Endothelial cell of umbilical vein (primary cell): ENCODE data around the gene ANKH. TPM values are rescaled to one million over a fixed set of nuclear protein-coding genes. Genes with fewer than 3 reads are reported as not detected.

ENCODE experiments used
- BruUV-seq: library from RNA; stranded (reverse); fragments of 400-500 nt; replicated peaks from 2 replicates; lab custom pipeline; 2021; lab: Mats Ljungman, UMichigan
- CTCF ChIA-PET: fragments of 300-600, 350-600 bp; sonication (Branson Sonifier 250); formaldehyde crosslinking; loops from one replicate; lab custom pipeline; 2021; ENCODE audit warnings: antibody characterized with exemption, inconsistent platforms; lab: Charles Lee
- POLR2A ChIA-PET: fragments of 300-600, 350-600 bp; sonication (Branson Sonifier 250); formaldehyde crosslinking; loops from one replicate; lab custom pipeline; 2021; ENCODE audit warnings: antibody characterized with exemption, inconsistent platforms; lab: Charles Lee
- DNase-seq: peaks from one replicate; pipeline ENCODE4 v3.0.0-alpha.2; 2011; ENCODE audit warnings: low read depth, low spot score
- FAIRE-seq: peaks from 2 replicates; lab custom pipeline; 2011; peaks lifted over from hg19 to GRCh38; lab: Jason Lieb, UNC
- H2AFZ ChIP-seq: 2 replicates; pipeline ENCODE4 v1.6.0; 2012; ENCODE audit warnings: low read depth, low read length, control low read depth, inconsistent platforms
- H3K27ac ChIP-seq: 2 replicates; pipeline ENCODE4 v1.5.1; 2011; ENCODE audit warnings: low read depth, mild to moderate bottlenecking, control low read depth, low read length, moderate library complexity; ENCODE audit not compliant: insufficient read depth
- H3K27me3 ChIP-seq, 2 experiments: 2 replicates each; pipeline versions ENCODE4 v1.6.0 to v1.6.1; 2011; ENCODE audit warnings: low read length in 2 of 2, mixed read lengths in 1 of 2; ENCODE audit not compliant: control insufficient read depth in 2 of 2, insufficient read depth in 2 of 2
- H3K36me3 ChIP-seq, 2 experiments: 2 replicates in 1 of 2; 3 replicates in 1 of 2; pipeline ENCODE4 v1.5.1; 2011; ENCODE audit warnings: low read length in 2 of 2, mild to moderate bottlenecking in 1 of 2, moderate library complexity in 1 of 2; ENCODE audit not compliant: control insufficient read depth in 2 of 2, insufficient read depth in 2 of 2; ENCODE audit errors: extremely low read depth in 1 of 2
- H3K4me1 ChIP-seq: 3 replicates; pipeline ENCODE4 v1.5.1; 2011; ENCODE audit warnings: mild to moderate bottlenecking, low read length; ENCODE audit not compliant: control insufficient read depth, insufficient read depth; ENCODE audit errors: extremely low read depth
- H3K4me2 ChIP-seq: 2 replicates; pipeline ENCODE4 v1.6.1; 2011; ENCODE audit warnings: low read length, control low read depth, mixed read lengths; ENCODE audit not compliant: insufficient read depth
- H3K4me3 ChIP-seq, 3 experiments: fragments of 200-600 bp in 1 of 3; sonication (generic), shearing (Covaris generic) in 1 of 3; replicated peaks in 1 of 3; 2 replicates each; pipeline ENCODE4 v1.5.1; 2011 to 2016; ENCODE audit warnings: control low read depth in 3 of 3, low read length in 3 of 3, mild to moderate bottlenecking in 2 of 3, inconsistent platforms in 1 of 3, low read depth in 1 of 3, moderate library complexity in 1 of 3; ENCODE audit not compliant: insufficient read depth in 1 of 3
- H3K79me2 ChIP-seq: 2 replicates; pipeline ENCODE4 v1.6.0; 2012; ENCODE audit warnings: low read length, inconsistent platforms; ENCODE audit not compliant: control insufficient read depth, insufficient read depth
- H3K9ac ChIP-seq: replicated peaks from 2 replicates; pipeline ENCODE3; 2011; ENCODE audit warnings: low read length, control low read depth; ENCODE audit not compliant: insufficient read depth; ENCODE audit errors: extremely low read depth
- H3K9me1 ChIP-seq: replicated peaks from 3 replicates; pipeline ENCODE4 v1.6.0; 2011; ENCODE audit warnings: mild to moderate bottlenecking, low read length; ENCODE audit not compliant: control insufficient read depth, insufficient read depth; ENCODE audit errors: extremely low read depth
- H3K9me3 ChIP-seq: replicated peaks from 2 replicates; pipeline ENCODE4 v1.5.1; 2012; ENCODE audit warnings: low read length, inconsistent platforms; ENCODE audit not compliant: control insufficient read depth, insufficient read depth
- H4K20me1 ChIP-seq: replicated peaks from 2 replicates; pipeline ENCODE3; 2011; ENCODE audit warnings: mild to moderate bottlenecking, low read length; ENCODE audit not compliant: control insufficient read depth, insufficient read depth; ENCODE audit errors: extremely low read depth
- EZH2 ChIP-seq: IDR thresholded peaks from 2 replicates; pipeline ENCODE4 v1.6.1; 2012; ENCODE audit warnings: borderline replicate concordance, low read depth, mild to moderate bottlenecking, moderate library complexity, low read length, inconsistent platforms; ENCODE audit not compliant: severe bottlenecking
- FOS ChIP-seq: IDR thresholded peaks from 2 replicates; pipeline ENCODE4 v1.6.1; 2011; ENCODE audit warnings: mild to moderate bottlenecking, low read length, moderate library complexity, borderline replicate concordance; ENCODE audit not compliant: insufficient read depth
- GATA2 ChIP-seq: IDR thresholded peaks from 2 replicates; pipeline ENCODE4 v1.7.0; 2011; ENCODE audit warnings: low read depth, mild to moderate bottlenecking, moderate library complexity, mixed read lengths, low read length; ENCODE audit not compliant: insufficient read length, insufficient read depth
- JUN ChIP-seq: IDR thresholded peaks from 2 replicates; pipeline ENCODE4 v1.6.1; 2011; ENCODE audit warnings: borderline replicate concordance, low read depth; ENCODE audit not compliant: insufficient read length, insufficient read depth
- MAX ChIP-seq: IDR thresholded peaks from 2 replicates; pipeline ENCODE4 v1.6.1; 2011; ENCODE audit not compliant: insufficient read depth, insufficient read length
- MYC ChIP-seq: IDR thresholded peaks from one replicate; pipeline ENCODE4 v1.6.1; 2011; ENCODE audit warnings: mild to moderate bottlenecking, low read depth, low read length
- POLR2A ChIP-seq: IDR thresholded peaks from 2 replicates; pipeline ENCODE4 v1.6.1; 2012; ENCODE audit warnings: low read depth, mild to moderate bottlenecking, control low read depth, low read length
- POLR2AphosphoS5 ChIP-seq: IDR thresholded peaks from 2 replicates; pipeline ENCODE4 v1.6.1; 2012; ENCODE audit warnings: low read depth, mild to moderate bottlenecking, control low read depth, low read length, moderate library complexity; ENCODE audit not compliant: insufficient read depth
- dilution Hi-C: fragments of 300-500 bp; cut with MboI; formaldehyde crosslinking; loops from one replicate; pipeline ENCODE4 v1.15.0; 2019; ENCODE audit warnings: low sequenced_read_pairs; ENCODE audit not compliant: extremely low pct_ligation_motif_present
- intact Hi-C: fragments of 100-400 bp; cut with micrococcal nuclease; formaldehyde crosslinking; loops from one replicate; pipeline ENCODE4 v1.10.0; 2022
- polyA plus RNA-seq, 4 experiments: library from polyadenylated mRNA; depleted of rRNA in 3 of 4; stranded (reverse) in 3 of 4; unstranded in 1 of 4; fragments of >200 nt; gene quantifications; 2 replicates each; pipeline versions ENCODE4 v1.2.1 to v1.2.3, GENCODE V29; 2011 to 2012; ENCODE audit warnings: missing spikeins in 1 of 4
- total RNA-seq: library from RNA; stranded (reverse); gene quantifications from 2 replicates; pipeline ENCODE4 v1.2.3, GENCODE V29; 2021
- TF ChIP-seq, protein P1 (sequence below), 2 donors: IDR thresholded peaks; 1 replicate in 1 of 2; 2 replicates in 1 of 2; pipeline ENCODE4 v1.5.1; 2011; ENCODE audit warnings: low read length in 2 of 2, mild to moderate bottlenecking in 2 of 2, moderate library complexity in 2 of 2, control low read depth in 1 of 2, inconsistent platforms in 1 of 2, low read depth in 1 of 2; ENCODE audit not compliant: insufficient read depth in 1 of 2; ENCODE audit errors: extremely low read depth in 1 of 2

Gene ANKH
- total and polyA plus RNA-seq, 2 donors (not counting 3 experiments of a cell fraction or from before 2014, with no cell fraction given): 12.7 to 31.4 TPM

DNA sequence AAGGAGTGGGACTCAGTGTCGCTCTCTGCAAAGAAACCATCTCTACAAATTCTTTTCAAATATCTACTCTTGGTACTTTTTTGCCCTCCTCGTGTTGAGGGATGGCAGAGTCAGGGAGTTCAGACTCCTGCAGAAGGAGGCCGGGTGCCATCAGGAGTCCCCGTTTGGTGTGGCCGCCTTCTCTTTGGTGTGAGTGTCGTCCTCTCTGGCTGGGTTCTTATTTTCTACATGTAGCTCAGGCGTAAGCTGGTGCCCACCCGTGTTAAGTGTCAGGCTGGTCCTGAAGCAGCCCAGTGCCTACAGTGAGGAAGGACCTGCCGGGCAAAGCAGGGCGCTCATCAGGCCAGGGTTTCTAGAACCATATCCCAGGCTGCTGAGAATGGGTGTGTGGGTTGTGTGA lies 170.0 kb downstream of the ANKH start:
- TF ChIP-seq FOS (no peak), POLR2AphosphoS5 (no peak), MAX (no peak), EZH2 (no peak), JUN (no peak), MYC (no peak), POLR2A (no peak), GATA2 (no peak)
- TF ChIP-seq, protein P1, sequence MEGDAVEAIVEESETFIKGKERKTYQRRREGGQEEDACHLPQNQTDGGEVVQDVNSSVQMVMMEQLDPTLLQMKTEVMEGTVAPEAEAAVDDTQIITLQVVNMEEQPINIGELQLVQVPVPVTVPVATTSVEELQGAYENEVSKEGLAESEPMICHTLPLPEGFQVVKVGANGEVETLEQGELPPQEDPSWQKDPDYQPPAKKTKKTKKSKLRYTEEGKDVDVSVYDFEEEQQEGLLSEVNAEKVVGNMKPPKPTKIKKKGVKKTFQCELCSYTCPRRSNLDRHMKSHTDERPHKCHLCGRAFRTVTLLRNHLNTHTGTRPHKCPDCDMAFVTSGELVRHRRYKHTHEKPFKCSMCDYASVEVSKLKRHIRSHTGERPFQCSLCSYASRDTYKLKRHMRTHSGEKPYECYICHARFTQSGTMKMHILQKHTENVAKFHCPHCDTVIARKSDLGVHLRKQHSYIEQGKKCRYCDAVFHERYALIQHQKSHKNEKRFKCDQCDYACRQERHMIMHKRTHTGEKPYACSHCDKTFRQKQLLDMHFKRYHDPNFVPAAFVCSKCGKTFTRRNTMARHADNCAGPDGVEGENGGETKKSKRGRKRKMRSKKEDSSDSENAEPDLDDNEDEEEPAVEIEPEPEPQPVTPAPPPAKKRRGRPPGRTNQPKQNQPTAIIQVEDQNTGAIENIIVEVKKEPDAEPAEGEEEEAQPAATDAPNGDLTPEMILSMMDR (IDR thresholded peaks at IDR 0.05; ENCODE audit: extremely low read depth in 1 of 2, insufficient read depth in 1 of 2, low read depth in 1 of 2, low read length in 2 of 2): no peak
- Histone ChIP-seq H3K79me2 (no peaks in the 10 kb centered on the region), H3K4me2 (no peak overlapping the region), H3K36me3 (peaks cover 5 to 13% of the 10 kb centered on the region in 2 experiments), H3K9me1 (no peaks in the 10 kb centered on the region), H3K9ac (no peak overlapping the region), H3K4me3 (no peak overlapping the region), H3K9me3 (no peaks in the 10 kb centered on the region), H2AFZ (no peak overlapping the region), H4K20me1 (no peaks in the 10 kb centered on the region), H3K27ac (no peak overlapping the region), H3K4me1 (peaks cover 8% of the 10 kb centered on the region), H3K27me3 (no peaks in the 10 kb centered on the region)
- FAIRE-seq (no peak), DNase-seq (no peak)
- ChIA-PET POLR2A (no interaction called here), CTCF (interaction anchor here (1.1 kb wide), 1 partner anchor 302 kb away, joined by 3 read pairs; no protein-coding TSS in a partner anchor)
- dilution Hi-C loops (no loop called here), intact Hi-C loops (no loop called here)
- BruUV-seq: no TSS peak
